Breast epithelium (tissue), 3 donors: ENCODE measurements around the gene CUEDC2.

Experiments
- CTCF ChIP-seq, 3 donors: fragments of 450-650 bp; IDR thresholded peaks; one replicate each; pipeline ENCODE4 v1.5.1; 2016 to 2017; ENCODE audit warnings: antibody characterized with exemption in 3 of 3, mild to moderate bottlenecking in 3 of 3, moderate library complexity in 3 of 3
- POLR2A ChIP-seq: fragments of 450-650 bp; IDR thresholded peaks from one replicate; pipeline ENCODE4 v1.6.1; 2016; ENCODE audit warnings: antibody characterized with exemption, mild to moderate bottlenecking, moderate library complexity

- TF ChIP-seq CTCF (IDR thresholded peaks at IDR 0.05), result no peak
- TF ChIP-seq POLR2A, result no peak
These were observed 47.3 kb upstream of the CUEDC2 start for GRCh38 chr10:102479651-102480050.
